K562 (cell line): ENCODE data around the gene SLC22A23. TPM values are rescaled to one million over a fixed set of nuclear protein-coding genes. Genes with fewer than 3 reads are reported as not detected.
A peak's percentile ranks its signal among the peaks of the same experiment; 100 is the strongest.

Source experiments
- CREB3 ChIP-seq: fragments of 450-650 bp; conservative IDR thresholded peaks from 2 replicates; pipeline ENCODE4 v1.6.1; 2016; ENCODE audit warnings: missing genetic modification characterization, low read depth, mild to moderate bottlenecking, missing compliant biosample characterization, moderate library complexity
- FOSL1 ChIP-seq: fragments of 200-800 bp; sonication (Bioruptor generic); conservative IDR thresholded peaks from 2 replicates; pipeline ENCODE4 v1.6.1; 2016; ENCODE audit warnings: missing genetic modification characterization, missing compliant biosample characterization
- YY1 ChIP-seq, 3 experiments: IDR thresholded peaks; 2 replicates each; pipeline ENCODE4 v1.6.1; 2011; ENCODE audit warnings: low read length in 2 of 3, mild to moderate bottlenecking in 2 of 3, moderate library complexity in 2 of 3, borderline replicate concordance in 1 of 3, control low read depth in 1 of 3, low read depth in 1 of 3; ENCODE audit not compliant: insufficient read depth in 3 of 3, insufficient replicate concordance in 2 of 3, control insufficient read depth in 1 of 3, insufficient read length in 1 of 3; ENCODE audit errors: extremely low read depth in 1 of 3
- ZFX ChIP-seq: sonication (generic); formaldehyde crosslinking; IDR thresholded peaks from 2 replicates; pipeline ENCODE4 v1.8.0; 2022; ENCODE audit warnings: mild to moderate bottlenecking, missing genetic modification reagents, moderate library complexity
- ZKSCAN8 ChIP-seq: fragments of 200-800 bp; sonication (Bioruptor generic); IDR thresholded peaks from 2 replicates; pipeline ENCODE4 v1.6.1; 2016; ENCODE audit warnings: missing genetic modification characterization, missing compliant biosample characterization
- polyA plus RNA-seq, 8 experiments: library from polyadenylated mRNA; depleted of rRNA in 4 of 8; stranded (reverse) in 5 of 8; unstranded in 3 of 8; fragments of >200 nt; fragmentation: Nextera tagmentation in 2 of 8; fragmentation: Illumina TruSeq in 1 of 8; extraction: Ambion mirVana in 2 of 8; extraction: Trizol in 1 of 8; gene quantifications; 2 replicates each; pipeline versions ENCODE4 v1.2.1 to v1.2.3, GENCODE V29; 2011 to 2014; ENCODE audit warnings: inconsistent platforms in 1 of 8, missing spikeins in 1 of 8
- total RNA-seq, 7 experiments: library from RNA; depleted of rRNA in 6 of 7; stranded (reverse); fragments of >200 nt in 6 of 7; fragmentation: Illumina TruSeq in 2 of 7; extraction: Trizol in 2 of 7; gene quantifications; 2 replicates each; pipeline versions ENCODE4 v1.2.1 to v1.2.3, GENCODE V29; 2011 to 2021; ENCODE audit warnings: low replicate concordance in 1 of 7
- TF ChIP-seq, protein P1 (sequence below): IDR thresholded peaks from 2 replicates; pipeline ENCODE4 v1.6.1; 2014; ENCODE audit warnings: antibody characterized with exemption

SLC22A23 gene
- total and polyA plus RNA-seq, 9 of the 15 experiments (the other 6 are each of a cell fraction or from before 2014, with no cell fraction given), result 0.30 to 8.7 (median 2.5) TPM

- TF ChIP-seq, protein P1, sequence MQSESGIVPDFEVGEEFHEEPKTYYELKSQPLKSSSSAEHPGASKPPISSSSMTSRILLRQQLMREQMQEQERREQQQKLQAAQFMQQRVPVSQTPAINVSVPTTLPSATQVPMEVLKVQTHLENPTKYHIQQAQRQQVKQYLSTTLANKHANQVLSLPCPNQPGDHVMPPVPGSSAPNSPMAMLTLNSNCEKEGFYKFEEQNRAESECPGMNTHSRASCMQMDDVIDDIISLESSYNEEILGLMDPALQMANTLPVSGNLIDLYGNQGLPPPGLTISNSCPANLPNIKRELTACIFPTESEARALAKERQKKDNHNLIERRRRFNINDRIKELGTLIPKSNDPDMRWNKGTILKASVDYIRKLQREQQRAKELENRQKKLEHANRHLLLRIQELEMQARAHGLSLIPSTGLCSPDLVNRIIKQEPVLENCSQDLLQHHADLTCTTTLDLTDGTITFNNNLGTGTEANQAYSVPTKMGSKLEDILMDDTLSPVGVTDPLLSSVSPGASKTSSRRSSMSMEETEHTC, result no peak
- peak; percentile 38; the same call in 1 of the 2 replicates for TF ChIP-seq ZFX (CRISPR knock-in tag)
- no peak for TF ChIP-seq ZKSCAN8 (CRISPR knock-in tag)
- TF ChIP-seq CREB3, result 0 out of 2 replicates have a peak, but pooled peaks have one; percentile 20
- no peak for TF ChIP-seq YY1 (IDR thresholded peaks at IDR 0.05; ENCODE audit: borderline replicate concordance in 1 of 3, control insufficient read depth in 1 of 3, extremely low read depth in 1 of 3, insufficient read depth in 3 of 3, insufficient read length in 1 of 3, insufficient replicate concordance in 2 of 3, low read depth in 1 of 3, low read length in 2 of 3)
- TF ChIP-seq FOSL1 (tag), result peak; percentile 36; the same call in 1 of the 2 replicates
- TF ChIP-seq, all 486 proteins: peak for 15
Observed at GRCh38 chr6:3288711-3289663, 167.9 kb downstream of the SLC22A23 start (continued).
